GM10248 (cell line): Measurements from ENCODE around the gene OSTM1.

Experiments used
- CTCF ChIA-PET: fragments of 300-600 bp; sonication (Branson Sonifier 250); formaldehyde crosslinking; extraction: SDS; loops from one replicate; lab custom pipeline; 2021; ENCODE audit warnings: antibody characterized with exemption; lab: Yijun Ruan, JAX
- POLR2A ChIA-PET: fragments of 350-650 bp; sonication (Branson Sonifier 250); formaldehyde crosslinking; extraction: SDS; loops from one replicate; lab custom pipeline; 2020; ENCODE audit warnings: antibody characterized with exemption; lab: Yijun Ruan, JAX
- DNase-seq: peaks from one replicate; pipeline ENCODE4 v3.0.0; 2012; ENCODE audit errors: extremely low spot score
- CTCF ChIP-seq: IDR thresholded peaks from 2 replicates; pipeline ENCODE4 v1.5.1; 2012; ENCODE audit warnings: mild to moderate bottlenecking, low read depth; ENCODE audit errors: extremely low read depth, missing control alignments, control extremely low read depth

Gene OSTM1

GRCh38 chr6:108105571-108105970, 31.0 kb upstream of the OSTM1 start:
- ChIA-PET CTCF (interaction anchor here (0.8 to 1.3 kb wide), 3 partner anchors 7 to 386 kb away, joined by 3 to 4 read pairs (median 3); no protein-coding TSS in a partner anchor), POLR2A (no interaction called here)
- TF ChIP-seq CTCF: no peak
- no peak for DNase-seq

GRCh38 chr6:108102965-108103364, 28.4 kb upstream of the OSTM1 start:
- POLR2A ChIA-PET: no interaction called here
- TF ChIP-seq CTCF: no peak
- CTCF ChIA-PET: no interaction called here
- DNase-seq: no peak

- ChIA-PET POLR2A (no interaction called here), CTCF (interaction anchor here (1.5 kb wide), 1 partner anchor 24 kb away, joined by 3 read pairs; no protein-coding TSS in a partner anchor)
- no peak for TF ChIP-seq CTCF
- DNase-seq: no peak
Measured at GRCh38 chr6:108100003-108100402, 25.5 kb upstream of the OSTM1 start.

GRCh38 chr6:108097882-108098281, 23.3 kb upstream of the OSTM1 start:
- TF ChIP-seq CTCF: no peak
- ChIA-PET POLR2A (no interaction called here), CTCF (no interaction called here)
- no peak for DNase-seq

GRCh38 chr6:108093781-108094300, 19.3 kb upstream of the OSTM1 start:
- CTCF ChIA-PET: no interaction called here
- POLR2A ChIA-PET: no interaction called here
- DNase-seq: no peak
- no peak for TF ChIP-seq CTCF

GRCh38 chr6:108091288-108091687, 16.7 kb upstream of the OSTM1 start:
- ChIA-PET CTCF (interaction anchor here (0.9 kb wide), 1 partner anchor 401 kb away, joined by 3 read pairs; no protein-coding TSS in a partner anchor), POLR2A (no interaction called here)
- TF ChIP-seq CTCF: no peak
- DNase-seq: no peak

- CTCF ChIA-PET: interaction anchor here (1.1 kb wide), 1 partner anchor 12 kb away, joined by 4 read pairs; no protein-coding TSS in a partner anchor
Measured at GRCh38 chr6:108083349-108083748, 8.8 kb upstream of the OSTM1 start.

More at GRCh38 chr6:108083349-108083748, 8.8 kb upstream of the OSTM1 start:
- DNase-seq: no peak
- POLR2A ChIA-PET: no interaction called here
- no peak for TF ChIP-seq CTCF
